Stimulated activated CD8-positive, alpha-beta memory T cell treated with anti-CD3 and anti-CD28 coated beads, Interleukin-2, amount 100 ng/mL, for 48 hours (primary cell): ENCODE data around the gene BCKDHA.
"Not testable (repeated sequence)": the region's sequence is repeated elsewhere in the genome, so short reads cannot be mapped to it uniquely, and the experiment has no call there.

Experiments used
- DNase-seq, 2 donors: peaks; one replicate each; pipeline ENCODE4 v3.0.0-alpha.2; 2020; ENCODE audit warnings: low read depth in 2 of 2

Gene BCKDHA

GRCh38 chr19:41426116-41426841, 28.7 kb downstream of the BCKDHA start:
- DNase-seq, result no peak

DNA sequence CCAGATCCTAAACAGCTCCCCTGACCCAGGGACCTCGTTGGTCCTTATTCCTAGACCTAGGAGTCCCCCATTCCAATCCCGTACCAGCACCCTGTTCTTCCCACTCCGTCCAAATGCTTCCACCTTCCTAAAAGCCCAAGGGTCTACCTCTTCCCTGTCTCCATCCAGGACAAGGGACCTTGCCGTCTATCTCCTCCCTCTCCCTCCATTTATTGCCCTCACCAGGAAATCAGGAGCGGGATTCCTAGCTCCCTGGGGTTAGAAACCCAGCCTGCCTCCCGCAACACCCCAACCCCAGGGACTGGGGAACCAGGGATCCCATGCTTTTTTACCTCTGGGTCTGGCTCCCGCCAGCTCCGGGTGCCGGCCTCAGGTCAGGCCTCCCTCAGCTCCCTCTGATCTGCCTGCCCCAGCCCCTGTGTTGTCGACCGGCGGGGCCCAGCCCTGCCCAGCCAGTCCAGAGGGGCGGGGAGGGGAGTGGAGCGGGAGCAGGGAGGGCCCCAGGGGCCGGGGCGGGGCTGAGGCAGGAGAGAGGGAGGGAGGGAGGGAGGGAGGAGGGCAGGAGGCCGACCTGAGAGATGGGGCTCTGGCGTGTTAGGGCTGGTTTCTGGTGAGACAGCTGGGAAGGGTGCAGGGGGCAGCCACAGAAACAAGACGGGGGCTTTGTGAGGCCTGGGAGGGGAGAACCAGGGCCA, 29.5 kb downstream of the BCKDHA start, which contains the start of gene B3GNT8:
Gene B3GNT8 (minus strand): TSS at position 423 of the 695 bp plus-strand sequence. CDS start 596 bp downstream, outside the sequence.
- DNase-seq, result peak; percentile 31 to 46

GRCh38 chr19:41427647-41428480, 30.2 kb downstream of the BCKDHA start:
- peak in 1 of 2 donors; percentile 20 for DNase-seq

DNA sequence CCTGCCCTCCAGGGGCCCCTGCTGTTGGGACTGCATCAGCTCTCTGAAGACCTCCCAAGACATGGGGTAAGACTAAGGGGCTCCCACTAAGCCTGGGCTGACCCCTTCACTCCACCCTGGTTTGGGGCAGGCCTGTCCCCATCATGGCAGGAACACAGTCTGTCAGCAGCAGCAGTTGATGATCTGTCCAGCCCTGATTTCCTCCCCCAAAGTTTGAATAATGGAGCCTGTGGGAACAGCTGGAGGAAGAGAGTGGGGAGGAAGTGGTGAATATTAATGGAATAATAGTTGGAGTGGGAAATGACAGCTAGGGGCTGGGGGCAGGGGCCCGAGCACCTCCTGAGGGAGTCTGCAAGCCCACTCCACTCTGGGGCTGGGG, 30.9 kb downstream of the BCKDHA start:
- no peak for DNase-seq

DNA sequence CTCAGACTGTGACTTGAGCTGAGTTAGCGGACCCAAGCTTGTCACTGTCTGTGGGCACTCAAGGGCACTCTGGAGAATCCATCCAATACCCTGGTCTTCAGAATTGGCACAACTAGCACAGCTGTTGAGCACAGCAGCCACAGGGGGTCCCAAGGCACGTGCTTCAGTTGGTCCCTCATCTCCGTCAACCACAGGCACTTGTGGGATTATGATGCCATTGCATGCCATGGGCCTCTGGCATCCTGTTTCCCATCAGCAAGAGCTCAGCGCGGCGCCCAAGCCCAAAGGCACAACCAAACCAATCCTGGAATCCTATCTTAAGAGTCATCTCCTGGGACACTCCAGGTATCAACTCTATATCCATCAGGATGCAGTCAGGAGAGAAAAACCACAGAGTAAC, 33.3 kb downstream of the BCKDHA start:
- DNase-seq, result no peak

DNA sequence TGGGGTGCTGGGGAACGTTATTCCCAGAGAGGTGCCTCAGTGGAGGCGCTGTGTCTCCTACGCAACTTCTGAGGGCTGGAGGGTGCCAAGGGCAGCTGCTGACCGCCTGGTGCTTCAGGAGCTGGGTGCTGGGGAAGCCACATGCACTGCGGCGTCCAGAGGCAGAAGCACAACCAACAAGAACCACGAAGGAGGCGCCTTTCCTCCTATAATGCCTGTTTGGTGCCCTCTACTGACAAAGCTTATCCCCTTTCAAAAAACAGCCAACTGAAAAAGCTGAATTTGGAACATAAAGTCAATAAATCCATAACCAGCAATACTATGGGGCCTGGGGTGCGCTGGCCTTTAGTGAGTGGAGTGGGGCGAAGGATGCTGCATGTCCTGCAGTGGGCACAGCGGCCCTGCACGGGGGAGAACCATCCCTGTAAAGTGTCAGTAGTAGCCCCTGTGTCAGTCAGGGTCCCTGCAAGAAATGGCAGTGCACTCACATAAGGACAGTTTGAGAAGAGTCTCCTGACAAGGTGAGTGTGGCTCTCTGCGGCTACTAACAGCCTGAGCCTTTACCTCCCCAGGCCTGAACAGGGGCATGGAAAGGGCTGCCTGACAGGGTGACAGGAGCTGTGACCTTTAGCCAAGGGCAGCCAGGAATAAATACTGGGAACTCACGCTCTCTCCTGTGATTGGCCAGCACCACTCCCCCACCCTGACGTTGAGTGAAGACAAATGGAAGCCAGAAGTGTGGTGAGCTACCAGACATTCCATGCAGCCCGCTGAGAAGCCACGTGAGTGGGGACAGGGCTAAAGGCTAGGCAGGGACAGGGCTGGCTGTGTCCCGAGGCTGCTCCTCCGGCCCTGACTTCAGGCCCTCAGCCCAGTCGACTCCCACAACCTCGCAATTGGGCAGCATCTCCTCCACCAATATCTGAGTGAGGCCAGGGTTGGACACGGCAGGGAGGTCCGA, 34.1 kb downstream of the BCKDHA start:
- no peak for DNase-seq

DNA sequence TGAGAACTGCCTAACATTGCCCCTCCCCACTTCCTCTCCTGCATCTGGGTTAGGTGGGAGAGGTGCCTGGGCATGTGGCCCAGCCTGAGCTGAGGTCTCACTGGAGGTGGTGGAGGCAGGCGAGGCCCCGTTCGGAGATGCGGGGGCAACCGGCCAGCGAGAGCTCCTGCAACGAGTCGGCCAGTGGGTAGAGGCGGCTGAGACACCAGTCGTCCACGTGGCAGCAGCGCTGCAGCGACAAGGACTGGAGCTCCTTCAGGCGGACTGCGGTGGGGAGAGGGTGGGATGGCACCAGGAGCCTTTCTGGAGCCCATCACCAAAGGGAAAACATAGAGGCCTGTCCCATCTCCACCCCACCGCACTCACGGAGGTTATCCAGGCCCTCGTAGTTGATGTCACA, 35.6 kb downstream of the BCKDHA start:
- DNase-seq, result no peak

DNA sequence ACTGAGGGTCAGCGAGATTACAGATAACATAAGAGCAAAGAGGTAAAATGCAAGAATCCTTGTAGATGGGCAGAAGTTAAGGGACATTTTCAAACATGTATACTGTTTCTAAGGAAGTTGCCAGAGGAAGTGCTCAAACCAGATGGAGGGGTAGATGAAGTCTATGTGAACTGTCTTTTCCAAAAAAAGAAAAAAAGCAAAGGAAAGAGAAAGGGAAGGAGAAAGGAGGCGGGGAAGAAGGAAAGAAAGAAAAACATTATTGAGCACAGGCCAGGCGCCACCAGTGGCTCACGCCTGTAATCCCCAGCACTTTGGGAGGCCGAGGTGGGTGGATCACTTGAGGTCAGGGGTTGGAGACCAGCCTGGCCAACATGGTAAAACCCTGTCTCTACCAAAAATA, 36.8 kb downstream of the BCKDHA start:
- no peak for DNase-seq

- not testable (repeated sequence) for DNase-seq
These were observed 37.8 kb downstream of the BCKDHA start for GRCh38 chr19:41435376-41435775.

GRCh38 chr19:41435936-41436673, 38.5 kb downstream of the BCKDHA start:
- no peak for DNase-seq

DNA sequence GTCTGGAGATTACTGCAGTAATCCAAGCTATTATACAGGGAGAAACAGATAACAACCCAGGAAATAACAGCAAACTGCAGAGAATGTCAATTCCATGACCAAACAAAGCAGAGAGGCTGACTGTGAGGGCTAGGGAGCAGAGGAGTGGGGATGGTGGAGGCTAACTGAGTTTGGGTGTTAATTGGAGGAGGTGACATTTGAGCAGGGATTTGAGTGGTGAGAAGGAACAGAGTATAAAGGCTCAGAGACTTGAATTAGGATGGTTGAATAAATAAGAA, 39.0 kb downstream of the BCKDHA start:
- no peak for DNase-seq

GRCh38 chr19:41437944-41438574, 40.4 kb downstream of the BCKDHA start:
- DNase-seq, result no peak

DNA sequence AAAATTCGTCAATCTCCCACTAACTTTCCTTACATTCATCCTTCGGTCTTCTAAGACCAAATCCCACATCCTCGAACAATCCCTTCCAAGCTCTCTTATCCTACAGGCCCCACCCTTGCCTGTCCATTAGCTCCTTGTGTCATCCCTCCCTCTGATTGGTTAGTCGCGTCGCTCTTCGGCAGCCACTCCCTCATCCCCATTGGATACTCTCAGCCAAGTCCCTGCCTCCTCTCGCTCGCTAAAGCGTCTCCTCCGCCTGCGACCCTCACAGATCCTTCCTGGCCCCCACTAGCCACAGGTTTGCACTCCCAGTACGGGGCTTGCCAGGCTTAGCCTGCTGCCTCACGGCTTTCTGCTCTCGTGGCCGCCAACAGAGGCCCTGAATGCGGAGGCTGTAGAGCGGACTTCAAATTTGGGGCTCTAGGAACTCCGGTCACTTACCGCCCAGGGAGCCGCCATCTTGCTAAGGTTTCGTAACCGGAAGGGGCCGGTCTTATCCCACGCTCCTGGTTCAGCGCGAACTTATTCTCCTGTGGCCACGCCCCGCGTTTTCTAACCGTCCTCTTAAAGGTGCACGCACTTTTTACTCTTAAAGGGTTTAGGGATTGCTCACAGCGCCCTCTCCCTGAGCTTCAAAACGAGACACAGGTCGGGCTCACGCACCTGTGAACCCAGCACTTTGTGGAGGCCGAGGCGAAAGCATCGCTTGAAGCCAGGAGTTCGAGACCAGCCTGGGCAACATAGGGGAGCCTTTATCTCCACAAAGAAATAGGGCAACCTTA, 42.0 kb downstream of the BCKDHA start, which contains the start of gene DMAC2:
Gene DMAC2 (minus strand): TSS at position 472 of the 782 bp plus-strand sequence. CDS start 13 bp downstream, at position 459.
- DNase-seq, result peak; percentile 91 to 94

GRCh38 chr19:41441321-41441945, 43.8 kb downstream of the BCKDHA start:
- DNase-seq, result no peak

GRCh38 chr19:41442473-41443355, 45.1 kb downstream of the BCKDHA start, which contains the start of gene ERICH4:
Gene ERICH4 (plus strand): TSS chr19:41443156. CDS start chr19:41443170, 14 bp downstream.
- DNase-seq, result no peak

DNA sequence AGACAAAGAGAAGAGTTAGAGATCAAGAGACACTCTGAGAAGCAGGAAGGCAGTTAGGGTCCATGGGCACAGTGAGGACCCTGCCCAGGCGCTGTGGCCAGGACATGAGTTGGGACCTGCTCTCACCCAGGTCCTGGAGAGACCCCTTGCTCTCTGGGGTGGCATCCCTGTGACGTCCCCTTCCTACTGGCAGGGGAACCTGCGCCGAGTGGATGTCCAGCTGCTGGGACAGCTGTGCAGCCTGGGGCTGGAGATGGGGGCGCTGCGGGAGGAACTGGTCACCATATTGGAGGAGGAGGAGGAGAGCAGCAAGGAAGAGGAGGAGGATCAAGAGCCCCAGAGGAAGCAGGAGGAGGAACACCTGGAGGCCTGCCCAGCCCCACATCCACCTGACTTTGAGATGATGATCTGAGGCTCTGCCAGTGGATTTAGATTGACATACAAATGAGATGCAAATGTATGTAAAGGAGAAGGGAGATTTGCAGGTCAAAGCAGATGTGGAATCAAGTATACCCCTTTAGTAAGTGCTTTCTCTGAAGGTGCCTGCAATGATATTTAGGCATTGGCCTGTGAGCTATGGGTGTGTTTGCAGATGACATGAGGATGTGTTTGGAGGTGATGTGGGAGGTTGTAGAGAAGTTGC, 46.3 kb downstream of the BCKDHA start:
- DNase-seq, result no peak

DNA sequence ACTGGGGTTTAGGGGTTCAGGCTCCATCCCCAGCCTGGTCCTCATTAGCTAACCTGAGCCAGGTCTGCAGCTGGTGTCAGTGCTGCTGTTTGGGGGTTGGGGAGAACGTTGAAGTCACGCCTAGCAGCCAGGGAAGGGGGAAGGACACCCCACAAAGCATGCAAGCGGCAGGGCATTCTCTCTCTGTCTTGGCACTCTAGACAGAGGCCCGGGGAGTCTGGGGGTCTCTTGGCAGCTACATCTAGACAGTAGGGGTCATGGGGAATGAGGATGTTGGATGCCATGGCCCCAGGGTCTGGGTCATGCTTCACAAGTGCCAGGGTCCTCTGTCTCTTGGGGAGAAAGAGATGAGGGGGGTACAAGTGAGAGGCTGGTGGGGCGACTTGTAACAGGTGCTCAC, 48.0 kb downstream of the BCKDHA start:
- DNase-seq, result no peak
